HL-60 (cell line): ENCODE results near the gene FTCDNL1.
A peak's percentile ranks its signal among the peaks of the same experiment; 100 is the strongest.

Experiments
- GABPA ChIP-seq: IDR thresholded peaks from 2 replicates; pipeline ENCODE4 v1.6.1; 2012; ENCODE audit warnings: low read depth
- SPI1 ChIP-seq: IDR thresholded peaks from 2 replicates; pipeline ENCODE4 v1.6.1; 2012; ENCODE audit warnings: low read depth, mild to moderate bottlenecking, borderline replicate concordance
- TF ChIP-seq, protein P1 (sequence below): IDR thresholded peaks from one replicate; pipeline ENCODE4 v1.5.1; 2011; ENCODE audit warnings: low read length, control low read depth, inconsistent platforms; ENCODE audit not compliant: insufficient read depth

- TF ChIP-seq, protein P1, sequence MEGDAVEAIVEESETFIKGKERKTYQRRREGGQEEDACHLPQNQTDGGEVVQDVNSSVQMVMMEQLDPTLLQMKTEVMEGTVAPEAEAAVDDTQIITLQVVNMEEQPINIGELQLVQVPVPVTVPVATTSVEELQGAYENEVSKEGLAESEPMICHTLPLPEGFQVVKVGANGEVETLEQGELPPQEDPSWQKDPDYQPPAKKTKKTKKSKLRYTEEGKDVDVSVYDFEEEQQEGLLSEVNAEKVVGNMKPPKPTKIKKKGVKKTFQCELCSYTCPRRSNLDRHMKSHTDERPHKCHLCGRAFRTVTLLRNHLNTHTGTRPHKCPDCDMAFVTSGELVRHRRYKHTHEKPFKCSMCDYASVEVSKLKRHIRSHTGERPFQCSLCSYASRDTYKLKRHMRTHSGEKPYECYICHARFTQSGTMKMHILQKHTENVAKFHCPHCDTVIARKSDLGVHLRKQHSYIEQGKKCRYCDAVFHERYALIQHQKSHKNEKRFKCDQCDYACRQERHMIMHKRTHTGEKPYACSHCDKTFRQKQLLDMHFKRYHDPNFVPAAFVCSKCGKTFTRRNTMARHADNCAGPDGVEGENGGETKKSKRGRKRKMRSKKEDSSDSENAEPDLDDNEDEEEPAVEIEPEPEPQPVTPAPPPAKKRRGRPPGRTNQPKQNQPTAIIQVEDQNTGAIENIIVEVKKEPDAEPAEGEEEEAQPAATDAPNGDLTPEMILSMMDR: no peak
- no peak for TF ChIP-seq GABPA
- TF ChIP-seq SPI1: peak; percentile 28; the same call in 1 of the 2 replicates
Observed at GRCh38 chr2:199777916-199778315, 73.1 kb downstream of the FTCDNL1 start.
